ENCODE measurements around the gene DPH6.
"Not testable (repeated sequence)": the region's sequence is repeated elsewhere in the genome, so short reads cannot be mapped to it uniquely, and the experiment has no call there.

Gene DPH6

DNA sequence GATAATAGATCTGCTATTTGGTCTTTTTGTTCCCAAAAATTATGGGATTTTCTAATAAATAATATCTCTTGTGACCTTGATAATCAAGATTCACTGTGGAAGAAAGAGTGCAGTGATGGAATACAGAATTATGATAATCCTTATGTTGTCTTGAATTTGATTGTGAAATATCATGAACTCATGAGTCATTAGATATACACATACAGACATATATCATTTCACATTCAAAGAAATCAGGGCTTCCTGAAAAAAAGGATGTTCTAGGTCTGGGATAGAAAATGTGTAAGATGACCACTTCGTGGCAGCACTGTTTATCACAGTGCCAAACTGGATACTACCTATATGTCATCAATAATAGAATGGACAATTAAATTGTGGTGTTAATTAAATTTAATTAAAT, 97.7 kb downstream of the DPH6 start:
- FAIRE-seq (no peak), DNase-seq (ENCODE audit: insufficient read length) (no peak)
- TF ChIP-seq TAF1 (IDR thresholded peaks at IDR 0.05; ENCODE audit: borderline replicate concordance, low read depth, low read length): no peak
- TF ChIP-seq POLR2AphosphoS5 (IDR thresholded peaks at IDR 0.05; ENCODE audit: low read depth, low read length): no peak
- TF ChIP-seq POLR2A (IDR thresholded peaks at IDR 0.05; ENCODE audit: low read depth, low read length): no peak

DNA sequence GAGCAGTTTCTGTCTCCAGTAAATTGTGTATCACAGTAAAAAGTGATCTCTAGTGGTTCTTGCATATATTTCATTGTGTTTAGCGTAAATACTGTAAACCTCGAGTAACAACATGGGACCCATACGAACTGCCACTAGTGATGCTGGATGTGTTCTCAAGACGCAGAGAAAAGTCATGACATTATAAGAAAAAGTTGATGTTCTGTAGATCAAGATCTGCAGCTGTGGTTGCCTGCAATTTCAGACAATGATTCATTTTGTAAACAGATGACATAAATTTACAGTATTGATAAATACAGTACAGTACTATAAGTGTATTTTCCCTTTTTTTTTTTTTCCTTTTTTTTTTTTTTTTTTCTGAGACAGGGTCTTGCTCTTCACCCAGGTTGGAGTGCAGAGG, 100.1 kb downstream of the DPH6 start:
- no peak for TF ChIP-seq POLR2A (IDR thresholded peaks at IDR 0.05; ENCODE audit: low read depth, low read length)
- TF ChIP-seq POLR2AphosphoS5 (IDR thresholded peaks at IDR 0.05; ENCODE audit: low read depth, low read length): no peak
- TF ChIP-seq TAF1 (IDR thresholded peaks at IDR 0.05; ENCODE audit: borderline replicate concordance, low read depth, low read length): no peak
- DNase-seq (ENCODE audit: insufficient read length): no peak
- FAIRE-seq: no peak

DNA sequence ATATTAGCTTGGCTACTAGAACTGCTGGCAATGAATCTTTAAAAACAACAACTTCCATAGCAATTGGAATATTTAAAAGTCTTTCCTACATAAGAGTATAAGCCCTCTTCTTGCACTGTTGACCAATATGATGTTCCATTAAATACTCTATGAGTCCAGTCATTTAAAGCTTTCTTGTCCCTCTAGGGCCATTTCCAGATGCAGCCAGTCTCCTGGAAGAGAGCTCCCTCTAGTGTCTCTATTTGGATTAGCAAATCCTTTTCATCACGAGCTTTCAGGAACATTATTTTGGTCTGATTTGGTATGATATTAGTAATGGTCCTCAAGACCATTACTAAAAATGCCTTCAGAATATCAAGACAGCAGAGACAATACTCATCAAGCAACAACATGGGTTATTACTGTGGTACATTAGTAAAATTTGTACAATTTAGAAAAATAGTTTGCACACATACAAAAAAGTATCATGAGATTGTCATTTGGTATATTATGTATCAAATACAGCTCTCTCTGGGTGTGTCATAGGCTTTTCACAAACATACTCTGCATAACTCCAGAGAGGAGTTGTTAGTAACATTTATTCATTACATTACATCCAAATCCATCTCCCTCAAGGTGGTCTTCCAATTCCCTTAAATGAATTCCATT, 101.3 kb downstream of the DPH6 start:
- no peak for TF ChIP-seq POLR2AphosphoS5 (IDR thresholded peaks at IDR 0.05; ENCODE audit: low read depth, low read length)
- no peak for TF ChIP-seq TAF1 (IDR thresholded peaks at IDR 0.05; ENCODE audit: borderline replicate concordance, low read depth, low read length)
- TF ChIP-seq POLR2A (IDR thresholded peaks at IDR 0.05; ENCODE audit: low read depth, low read length): no peak
- DNase-seq (ENCODE audit: insufficient read length) (no peak), FAIRE-seq (peak; percentile 58)

DNA sequence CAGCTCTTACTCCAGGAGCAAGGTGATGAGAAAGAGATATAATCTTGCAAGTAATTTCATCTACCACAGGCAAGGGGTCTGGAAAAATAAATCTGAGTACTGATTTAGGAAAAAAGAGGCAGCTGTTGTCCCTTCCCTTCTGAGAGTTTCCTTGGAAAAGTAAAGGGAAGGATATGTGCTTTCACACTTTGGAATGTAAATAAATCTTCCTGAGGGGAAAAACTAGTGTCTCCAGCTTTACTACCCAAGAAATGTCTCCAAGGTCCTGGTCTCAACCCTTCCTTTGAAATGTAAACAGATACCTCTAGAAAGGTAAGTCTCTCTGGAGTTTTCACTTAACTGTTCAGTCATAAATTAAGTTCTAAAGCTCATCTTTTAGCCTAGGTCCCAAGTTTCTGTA, 102.6 kb downstream of the DPH6 start:
- FAIRE-seq: no peak
- no peak for TF ChIP-seq POLR2A (IDR thresholded peaks at IDR 0.05; ENCODE audit: low read depth, low read length)
- TF ChIP-seq TAF1 (IDR thresholded peaks at IDR 0.05; ENCODE audit: borderline replicate concordance, low read depth, low read length): no peak
- TF ChIP-seq POLR2AphosphoS5 (IDR thresholded peaks at IDR 0.05; ENCODE audit: low read depth, low read length): no peak
- no peak for DNase-seq (ENCODE audit: insufficient read length)

DNA sequence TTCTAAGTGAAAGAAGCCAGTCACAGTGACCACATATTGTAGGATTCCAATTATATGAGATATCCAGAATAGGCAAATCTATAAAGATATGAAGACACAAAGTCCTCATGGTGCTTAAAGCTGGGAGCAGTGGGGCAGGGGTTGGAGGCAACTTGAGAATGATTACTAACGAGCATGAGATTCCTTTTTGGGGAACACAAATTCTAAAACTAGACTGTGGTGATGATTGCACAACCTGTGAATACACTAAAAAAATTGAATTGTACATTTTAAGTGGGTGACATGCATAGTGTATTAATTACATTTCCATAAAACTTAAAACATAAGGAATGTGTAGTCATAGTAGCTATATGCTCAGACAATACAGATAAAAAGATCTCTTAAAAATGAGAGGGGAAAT, 103.2 kb downstream of the DPH6 start:
- no peak for FAIRE-seq
- TF ChIP-seq POLR2A (IDR thresholded peaks at IDR 0.05; ENCODE audit: low read depth, low read length): no peak
- TF ChIP-seq TAF1 (IDR thresholded peaks at IDR 0.05; ENCODE audit: borderline replicate concordance, low read depth, low read length): no peak
- no peak for TF ChIP-seq POLR2AphosphoS5 (IDR thresholded peaks at IDR 0.05; ENCODE audit: low read depth, low read length)
- DNase-seq (ENCODE audit: insufficient read length): no peak

DNA sequence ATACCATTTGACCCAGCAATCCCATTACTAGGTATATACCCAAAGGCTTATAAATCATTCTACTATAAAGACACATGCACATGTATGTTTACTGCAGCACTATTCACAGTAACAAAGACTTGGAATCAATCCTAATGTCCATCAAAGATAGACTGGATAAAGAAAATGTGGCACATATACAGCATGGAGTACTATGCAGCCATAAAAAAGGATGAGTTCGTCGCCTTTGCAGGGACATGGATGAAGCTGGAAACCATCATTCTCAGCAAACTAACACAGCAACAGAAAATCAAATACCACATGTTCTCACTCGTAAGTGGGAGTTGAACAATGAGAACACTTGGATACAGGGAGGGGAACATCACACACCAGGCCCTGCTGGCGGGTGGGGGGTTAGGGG, 104.7 kb downstream of the DPH6 start:
- DNase-seq (ENCODE audit: insufficient read length); FAIRE-seq: not testable (repeated sequence)

DNA sequence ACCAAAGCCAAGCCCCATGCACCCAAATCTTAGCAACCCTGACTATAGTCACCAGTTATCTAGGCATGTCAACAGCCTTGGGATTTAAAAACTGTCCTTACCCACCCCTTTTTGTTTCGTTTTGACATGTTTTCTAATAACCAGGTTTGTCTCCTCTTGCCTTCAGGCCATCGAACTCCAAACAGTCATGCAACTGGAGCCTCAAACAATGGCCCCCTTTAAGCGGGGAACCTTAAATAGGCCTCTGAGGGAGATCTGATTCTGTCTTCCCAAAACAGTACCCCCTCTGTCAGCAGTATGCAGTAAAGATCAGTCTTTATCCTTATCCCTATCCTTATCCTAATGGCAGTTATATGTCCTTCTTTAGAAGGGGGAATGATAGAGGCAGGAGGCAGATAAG, 105.7 kb downstream of the DPH6 start:
- no peak for DNase-seq (ENCODE audit: insufficient read length)
- no peak for FAIRE-seq
- TF ChIP-seq POLR2A (IDR thresholded peaks at IDR 0.05; ENCODE audit: low read depth, low read length) (no peak), POLR2AphosphoS5 (IDR thresholded peaks at IDR 0.05; ENCODE audit: low read depth, low read length) (no peak), TAF1 (IDR thresholded peaks at IDR 0.05; ENCODE audit: borderline replicate concordance, low read depth, low read length) (no peak)

DNA sequence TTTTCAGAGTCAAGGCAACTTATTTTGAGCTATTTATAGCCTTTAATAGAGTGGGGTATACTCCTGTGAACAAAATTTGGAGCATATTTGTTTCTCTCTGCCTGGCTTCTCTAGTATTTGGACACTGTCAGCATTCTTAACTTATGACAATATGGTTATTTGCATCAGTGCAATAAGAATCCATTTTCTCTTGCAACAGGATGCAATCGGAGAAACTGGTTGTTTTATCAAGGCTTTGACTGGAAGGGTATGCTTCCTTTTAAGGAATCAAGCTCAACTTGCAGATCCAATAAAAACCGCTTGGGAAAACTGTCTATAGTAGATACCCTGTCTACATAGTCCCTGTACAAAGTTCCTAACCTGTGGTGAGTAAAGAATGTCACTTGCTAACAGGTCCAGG, 106.7 kb downstream of the DPH6 start:
- no peak for TF ChIP-seq POLR2A (IDR thresholded peaks at IDR 0.05; ENCODE audit: low read depth, low read length)
- TF ChIP-seq TAF1 (IDR thresholded peaks at IDR 0.05; ENCODE audit: borderline replicate concordance, low read depth, low read length): no peak
- TF ChIP-seq POLR2AphosphoS5 (IDR thresholded peaks at IDR 0.05; ENCODE audit: low read depth, low read length): no peak
- DNase-seq (ENCODE audit: insufficient read length): no peak
- FAIRE-seq: no peak

DNA sequence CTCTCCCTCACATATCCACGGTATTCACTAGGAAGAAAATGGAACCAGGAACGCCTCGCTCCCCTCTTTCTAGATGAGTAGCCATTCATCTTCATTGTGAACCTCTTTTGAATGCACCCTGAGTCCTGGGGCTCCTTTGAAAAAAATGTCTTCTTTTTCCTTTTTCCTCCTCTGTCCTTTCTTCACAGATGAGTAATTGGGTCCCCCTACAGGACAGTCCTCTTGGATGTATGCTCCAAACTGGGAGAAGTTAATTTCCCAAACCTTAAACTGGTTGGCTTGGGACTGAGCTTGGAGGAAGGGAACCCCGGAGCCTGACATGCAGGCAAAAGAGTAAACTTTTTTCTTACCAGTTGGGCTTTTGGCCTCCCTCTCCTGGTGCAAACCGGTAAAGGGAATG, 108.8 kb downstream of the DPH6 start:
- DNase-seq (ENCODE audit: insufficient read length) (no peak), FAIRE-seq (no peak)
- TF ChIP-seq TAF1 (IDR thresholded peaks at IDR 0.05; ENCODE audit: borderline replicate concordance, low read depth, low read length): no peak
- TF ChIP-seq POLR2AphosphoS5 (IDR thresholded peaks at IDR 0.05; ENCODE audit: low read depth, low read length): no peak
- TF ChIP-seq POLR2A (IDR thresholded peaks at IDR 0.05; ENCODE audit: low read depth, low read length): no peak

DNA sequence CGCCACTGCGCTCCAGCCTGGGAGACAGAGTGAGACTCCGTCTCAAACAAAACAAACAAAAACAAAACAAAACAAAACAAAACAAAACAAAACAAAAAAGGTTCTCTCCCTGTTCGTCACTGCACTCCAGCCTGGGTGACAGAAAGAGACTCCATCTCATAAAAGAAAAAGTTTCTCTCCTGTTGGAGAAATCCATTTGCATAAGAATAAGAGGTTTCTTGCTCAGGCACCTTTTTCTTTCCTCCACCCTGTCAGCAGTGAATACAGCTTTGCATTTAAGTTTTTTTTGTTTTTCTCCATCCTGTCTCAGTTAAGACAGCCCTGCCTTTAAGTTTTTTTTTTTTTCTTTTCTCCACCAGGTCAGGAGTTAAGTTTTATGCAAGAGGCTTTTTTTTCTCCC, 109.5 kb downstream of the DPH6 start:
- TF ChIP-seq TAF1 (IDR thresholded peaks at IDR 0.05; ENCODE audit: borderline replicate concordance, low read depth, low read length): no peak
- TF ChIP-seq POLR2A (IDR thresholded peaks at IDR 0.05; ENCODE audit: low read depth, low read length): no peak
- TF ChIP-seq POLR2AphosphoS5 (IDR thresholded peaks at IDR 0.05; ENCODE audit: low read depth, low read length): no peak
- FAIRE-seq (no peak), DNase-seq (ENCODE audit: insufficient read length) (no peak)

DNA sequence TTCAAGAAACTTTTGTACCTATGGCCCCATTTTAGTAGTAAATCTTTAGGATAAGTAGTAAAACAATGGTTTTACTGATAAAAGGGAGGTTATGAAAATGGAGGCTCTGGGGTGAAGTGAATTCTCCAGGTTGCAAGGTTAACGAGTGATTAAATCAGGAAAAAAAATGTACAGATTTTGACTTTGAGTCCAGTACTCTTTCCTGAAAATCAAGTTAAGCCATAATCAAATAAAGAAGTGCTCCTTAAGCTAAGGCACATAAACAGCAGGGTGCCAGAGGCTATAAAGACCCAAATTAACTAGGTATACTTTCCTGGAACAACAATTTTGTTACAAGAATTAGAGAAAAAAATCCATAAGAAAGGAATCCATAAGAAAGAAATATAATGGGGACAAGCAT, 114.7 kb downstream of the DPH6 start:
- DNase-seq (ENCODE audit: insufficient read length) (no peak), FAIRE-seq (no peak)

DNA sequence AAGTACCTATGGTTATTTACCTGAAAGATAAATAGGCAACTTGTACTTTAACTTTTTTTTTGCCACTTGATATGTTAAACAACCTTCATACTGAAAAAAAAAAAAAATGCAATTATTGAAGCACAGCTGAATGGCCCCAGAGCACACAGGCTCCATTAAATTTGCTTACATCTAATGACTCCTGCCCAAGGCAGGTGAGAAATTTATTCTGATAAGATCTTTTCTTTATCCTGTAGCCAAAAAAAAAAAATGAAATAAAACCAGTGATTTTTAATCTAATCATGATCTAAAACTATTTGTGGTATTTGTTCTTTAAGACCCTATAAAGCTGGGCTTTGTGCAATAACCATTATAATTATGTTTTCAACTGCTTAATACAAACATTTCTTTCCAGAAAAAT, 115.7 kb downstream of the DPH6 start:
- DNase-seq (ENCODE audit: insufficient read length): no peak
- no peak for FAIRE-seq
- TF ChIP-seq POLR2A (IDR thresholded peaks at IDR 0.05; ENCODE audit: low read depth, low read length): no peak
- no peak for TF ChIP-seq POLR2AphosphoS5 (IDR thresholded peaks at IDR 0.05; ENCODE audit: low read depth, low read length)
- TF ChIP-seq TAF1 (IDR thresholded peaks at IDR 0.05; ENCODE audit: borderline replicate concordance, low read depth, low read length): no peak

More for the DNA sequence above, 114.7 kb downstream of the DPH6 start:
- TF ChIP-seq TAF1 (IDR thresholded peaks at IDR 0.05; ENCODE audit: borderline replicate concordance, low read depth, low read length) (no peak), POLR2A (IDR thresholded peaks at IDR 0.05; ENCODE audit: low read depth, low read length) (no peak), POLR2AphosphoS5 (IDR thresholded peaks at IDR 0.05; ENCODE audit: low read depth, low read length) (no peak)

DNA sequence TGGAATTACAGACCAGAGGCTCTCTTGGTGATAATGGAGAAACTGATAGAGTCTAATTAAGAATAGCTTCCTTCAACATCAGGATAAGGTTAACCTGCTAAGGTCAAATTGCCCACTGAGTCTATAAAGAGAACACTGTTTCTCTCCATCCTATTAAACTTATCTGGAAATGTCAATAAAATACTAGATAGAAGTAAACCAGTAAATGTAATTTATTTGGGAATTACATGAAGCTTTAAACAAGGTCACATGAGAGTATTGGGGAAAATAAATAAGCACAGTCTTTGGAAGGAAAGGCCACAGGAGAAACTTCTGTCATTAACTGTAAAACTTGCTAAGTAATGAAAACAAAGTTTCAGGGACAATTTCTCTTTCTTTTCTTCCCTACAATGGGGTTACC, 118.5 kb downstream of the DPH6 start:
- DNase-seq (ENCODE audit: insufficient read length) (no peak), FAIRE-seq (no peak)
- no peak for TF ChIP-seq POLR2A (IDR thresholded peaks at IDR 0.05; ENCODE audit: low read depth, low read length)
- TF ChIP-seq TAF1 (IDR thresholded peaks at IDR 0.05; ENCODE audit: borderline replicate concordance, low read depth, low read length): no peak
- no peak for TF ChIP-seq POLR2AphosphoS5 (IDR thresholded peaks at IDR 0.05; ENCODE audit: low read depth, low read length)

Data from GM12892 (cell line).